ENCODE data around the gene C14orf93. TPM values are rescaled to one million over a fixed set of nuclear protein-coding genes. Genes with fewer than 3 reads are reported as not detected.
"Not testable (repeated sequence)": the region's sequence is repeated elsewhere in the genome, so short reads cannot be mapped to it uniquely, and the experiment has no call there.

Gene C14orf93
- total RNA-seq, 1 donor from 2014 or later: 9.9 TPM

DNA sequence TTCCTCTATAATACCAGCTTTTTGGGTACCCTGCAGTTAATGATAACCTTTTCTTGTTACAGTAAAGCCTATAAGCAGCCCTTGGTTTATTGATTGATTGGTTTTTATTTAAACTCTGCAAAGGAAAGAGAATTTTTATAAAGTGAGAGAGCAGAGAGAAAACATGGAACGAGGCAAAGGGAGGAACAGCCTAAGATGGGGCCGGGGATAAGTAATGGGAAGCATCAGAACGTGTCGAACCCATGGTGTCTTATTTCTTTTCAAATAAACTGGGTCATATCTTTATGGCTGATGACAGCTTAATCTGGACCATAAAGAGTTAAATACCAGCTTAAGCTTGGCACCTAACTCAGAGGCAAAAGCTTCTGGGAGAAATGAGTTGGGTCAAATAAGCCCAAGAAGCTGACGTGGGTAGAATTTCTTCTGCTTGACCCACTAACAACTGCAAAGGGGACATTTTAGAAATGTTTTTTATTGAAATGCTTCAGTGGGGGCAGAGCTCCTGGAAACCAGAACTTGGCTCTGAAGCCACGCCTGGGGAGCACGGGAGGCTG, 12.0 kb upstream of the C14orf93 start:
- Histone ChIP-seq H3K4me1 (ENCODE audit: control insufficient read depth in 3 of 3, insufficient read depth in 3 of 3, low read length in 3 of 3) (no peaks in the 10 kb centered on the region), H3K9ac (ENCODE audit: low read depth in 1 of 3, low read length in 3 of 3) (no peak overlapping the region), H3K27ac (ENCODE audit: low read depth, low read length) (no peak overlapping the region), H3K4me3 (ENCODE audit: low read length in 3 of 3) (no peak overlapping the region), H3K27me3 (ENCODE audit: control insufficient read depth in 3 of 3, insufficient read depth in 3 of 3, low read length in 3 of 3) (no peaks in the 10 kb centered on the region), H3K36me3 (ENCODE audit: control insufficient read depth in 3 of 3, insufficient read depth in 3 of 3, low read length in 3 of 3) (peaks cover 13 to 15% (median 14%) of the 10 kb centered on the region in 3 donors), H3K9me3 (ENCODE audit: control insufficient read depth in 3 of 3, low read length in 3 of 3) (no peaks in the 10 kb centered on the region)

DNA sequence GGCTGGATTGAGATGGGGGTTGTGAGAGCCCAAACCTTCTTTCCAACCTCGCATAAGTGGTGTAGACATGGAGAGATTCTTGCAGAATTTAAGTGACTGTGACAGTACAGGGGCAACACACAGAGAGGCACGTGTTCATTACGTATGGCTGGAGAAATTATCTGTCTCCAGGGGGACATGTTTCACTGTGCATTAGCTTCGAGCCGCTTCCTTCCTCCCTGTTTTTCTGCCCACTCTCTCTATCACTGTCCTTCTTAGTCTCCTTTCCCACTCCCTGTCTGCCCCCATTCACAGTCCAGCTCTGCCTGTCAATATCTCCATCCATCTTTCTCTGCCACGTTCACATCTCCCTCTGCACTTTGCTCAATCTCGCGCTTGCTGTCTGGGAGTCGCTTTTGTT, 11.5 kb upstream of the C14orf93 start:
- no peak overlapping the region for H3K4me3 ChIP-seq (ENCODE audit: low read length in 3 of 3)

DNA sequence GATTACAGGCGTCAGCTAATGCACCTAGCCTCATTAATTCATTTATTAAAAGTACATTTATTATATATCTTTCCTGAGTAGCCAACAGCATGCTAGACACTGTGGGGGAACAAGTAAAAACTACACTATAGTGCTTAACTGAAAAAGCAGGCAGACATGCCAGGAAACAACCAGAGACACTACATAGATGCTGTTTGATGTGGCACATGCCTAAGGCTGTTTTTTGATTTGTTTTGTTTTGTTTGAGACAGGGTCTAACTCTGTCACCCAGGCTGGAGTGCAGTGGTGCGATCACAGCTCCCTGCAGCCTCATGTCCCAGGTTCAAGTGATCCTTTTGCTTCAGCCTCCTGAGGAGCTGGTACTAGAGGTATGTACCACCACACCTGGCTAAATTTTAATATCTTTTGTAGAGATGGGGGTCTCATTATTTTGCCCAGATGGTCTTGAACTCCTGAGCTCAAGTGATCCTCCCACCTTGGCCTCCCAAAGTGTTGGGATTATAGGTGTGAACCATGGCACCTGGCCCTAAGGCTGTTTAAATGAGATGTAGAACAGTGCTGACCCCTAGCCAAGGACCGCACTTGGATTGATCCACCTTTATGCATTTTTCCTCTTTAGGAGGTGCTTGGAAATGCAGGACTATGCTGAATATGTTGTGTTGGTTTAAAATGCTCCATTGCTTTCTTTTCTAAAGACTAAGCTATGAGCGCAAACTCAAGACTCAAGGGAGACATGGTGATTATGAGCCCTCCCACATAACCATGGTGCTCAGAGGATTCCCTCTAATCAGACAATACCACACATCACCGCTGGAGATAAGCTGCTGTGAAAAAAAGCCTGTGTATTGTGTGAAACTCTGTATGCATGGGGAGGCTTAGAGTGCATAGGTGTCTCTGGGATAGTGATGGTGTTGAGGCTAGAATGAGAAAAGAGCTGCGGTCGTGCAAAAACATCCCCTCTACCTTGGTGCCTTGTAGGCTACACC, 10.5 kb upstream of the C14orf93 start:
- H3K27ac ChIP-seq (ENCODE audit: low read depth, low read length): no peak overlapping the region
- H3K9me3 ChIP-seq (ENCODE audit: control insufficient read depth in 3 of 3, low read length in 3 of 3): no peaks in the 10 kb centered on the region
- no peak overlapping the region for H3K9ac ChIP-seq (ENCODE audit: low read depth in 1 of 3, low read length in 3 of 3)
- H3K27me3 ChIP-seq (ENCODE audit: control insufficient read depth in 3 of 3, insufficient read depth in 3 of 3, low read length in 3 of 3): no peaks in the 10 kb centered on the region
- H3K4me1 ChIP-seq (ENCODE audit: control insufficient read depth in 3 of 3, insufficient read depth in 3 of 3, low read length in 3 of 3): no peaks in the 10 kb centered on the region
- H3K36me3 ChIP-seq (ENCODE audit: control insufficient read depth in 3 of 3, insufficient read depth in 3 of 3, low read length in 3 of 3): peaks cover 4 to 8% (median 6%) of the 10 kb centered on the region in 3 donors
- H3K4me3 ChIP-seq (ENCODE audit: low read length in 3 of 3): no peak overlapping the region

More for the DNA sequence above, 11.5 kb upstream of the C14orf93 start:
- no peaks in the 10 kb centered on the region for H3K4me1 ChIP-seq (ENCODE audit: control insufficient read depth in 3 of 3, insufficient read depth in 3 of 3, low read length in 3 of 3)
- peaks cover 13 to 15% (median 14%) of the 10 kb centered on the region in 3 donors for H3K36me3 ChIP-seq (ENCODE audit: control insufficient read depth in 3 of 3, insufficient read depth in 3 of 3, low read length in 3 of 3)
- no peaks in the 10 kb centered on the region for H3K27me3 ChIP-seq (ENCODE audit: control insufficient read depth in 3 of 3, insufficient read depth in 3 of 3, low read length in 3 of 3)
- no peak overlapping the region for H3K27ac ChIP-seq (ENCODE audit: low read depth, low read length)
- no peak overlapping the region for H3K9ac ChIP-seq (ENCODE audit: low read depth in 1 of 3, low read length in 3 of 3)
- H3K9me3 ChIP-seq (ENCODE audit: control insufficient read depth in 3 of 3, low read length in 3 of 3): no peaks in the 10 kb centered on the region

DNA sequence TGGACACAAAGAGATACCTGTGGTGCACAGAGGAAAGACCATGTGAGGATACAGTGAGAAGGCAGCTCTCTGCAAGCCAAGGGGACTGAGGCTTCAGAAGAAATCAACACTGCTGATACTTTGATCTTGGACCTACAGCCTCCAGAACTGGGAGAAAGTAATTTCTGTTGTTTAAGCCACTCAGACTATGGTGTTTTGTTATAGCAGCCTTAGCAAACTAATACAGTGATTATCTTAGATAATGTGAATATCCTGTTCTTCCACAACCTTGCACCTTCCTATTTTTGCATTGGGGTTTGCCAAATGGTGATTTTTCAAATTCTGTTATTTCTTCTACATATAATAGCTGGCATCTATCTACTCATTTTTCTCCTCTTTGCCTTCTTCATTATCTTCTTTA, 8.2 kb upstream of the C14orf93 start:
- H3K9ac ChIP-seq (ENCODE audit: low read depth in 1 of 3, low read length in 3 of 3): no peak overlapping the region
- no peak overlapping the region for H3K27ac ChIP-seq (ENCODE audit: low read depth, low read length)
- no peaks in the 10 kb centered on the region for H3K4me1 ChIP-seq (ENCODE audit: control insufficient read depth in 3 of 3, insufficient read depth in 3 of 3, low read length in 3 of 3)
- no peaks in the 10 kb centered on the region for H3K36me3 ChIP-seq (ENCODE audit: control insufficient read depth in 3 of 3, insufficient read depth in 3 of 3, low read length in 3 of 3)
- no peak overlapping the region for H3K4me3 ChIP-seq (ENCODE audit: low read length in 3 of 3)
- no peaks in the 10 kb centered on the region for H3K9me3 ChIP-seq (ENCODE audit: control insufficient read depth in 3 of 3, low read length in 3 of 3)
- no peaks in the 10 kb centered on the region for H3K27me3 ChIP-seq (ENCODE audit: control insufficient read depth in 3 of 3, insufficient read depth in 3 of 3, low read length in 3 of 3)

DNA sequence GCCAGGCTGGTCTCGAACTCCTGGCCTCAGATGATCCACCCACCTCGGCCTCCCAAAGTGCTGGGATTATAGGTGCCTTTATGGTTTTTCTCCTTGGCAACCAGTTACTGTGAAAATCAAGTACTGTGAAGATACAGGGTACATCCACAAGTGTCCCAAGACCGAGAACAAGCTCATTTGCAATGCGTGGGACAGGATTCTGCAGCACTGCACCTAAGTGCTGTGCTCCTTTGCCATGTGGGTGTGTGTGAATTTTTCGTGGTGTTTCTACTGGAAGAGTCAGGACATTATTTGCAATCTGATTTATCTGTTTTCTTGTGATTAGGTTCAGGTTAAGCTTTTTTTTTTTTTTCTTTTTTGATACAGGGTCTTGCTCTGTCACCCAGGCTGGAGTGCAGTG, 7.1 kb upstream of the C14orf93 start:
- H3K27me3 ChIP-seq (ENCODE audit: control insufficient read depth in 3 of 3, insufficient read depth in 3 of 3, low read length in 3 of 3): no peaks in the 10 kb centered on the region
- no peak overlapping the region for H3K4me3 ChIP-seq (ENCODE audit: low read length in 3 of 3)
- H3K9ac ChIP-seq (ENCODE audit: low read depth in 1 of 3, low read length in 3 of 3): no peak overlapping the region
- no peak overlapping the region for H3K27ac ChIP-seq (ENCODE audit: low read depth, low read length)
- no peaks in the 10 kb centered on the region for H3K9me3 ChIP-seq (ENCODE audit: control insufficient read depth in 3 of 3, low read length in 3 of 3)
- H3K36me3 ChIP-seq (ENCODE audit: control insufficient read depth in 3 of 3, insufficient read depth in 3 of 3, low read length in 3 of 3): no peaks in the 10 kb centered on the region
- H3K4me1 ChIP-seq (ENCODE audit: control insufficient read depth in 3 of 3, insufficient read depth in 3 of 3, low read length in 3 of 3): no peaks in the 10 kb centered on the region

DNA sequence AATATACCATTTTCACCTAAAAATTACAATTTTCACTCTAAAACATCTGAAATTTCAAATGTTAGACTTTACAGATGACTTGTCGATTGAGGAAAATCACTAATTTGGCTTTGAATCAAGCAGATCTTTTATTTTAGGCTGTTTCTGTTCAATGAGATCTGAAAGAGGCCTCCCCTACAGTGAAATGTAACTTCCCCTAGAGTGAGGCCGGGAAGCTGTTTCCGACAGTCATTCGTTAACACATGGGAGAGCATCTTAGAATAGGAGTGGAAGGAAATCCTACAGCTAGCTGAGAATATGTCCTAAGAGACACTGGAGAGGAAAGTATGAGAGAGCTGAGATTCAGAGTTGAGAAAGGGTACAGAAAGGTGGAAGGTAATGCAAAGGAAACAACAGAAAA, 5.7 kb upstream of the C14orf93 start:
- no peaks in the 10 kb centered on the region for H3K36me3 ChIP-seq (ENCODE audit: control insufficient read depth in 3 of 3, insufficient read depth in 3 of 3, low read length in 3 of 3)
- H3K4me3 ChIP-seq (ENCODE audit: low read length in 3 of 3): no peak overlapping the region
- H3K4me1 ChIP-seq (ENCODE audit: control insufficient read depth in 3 of 3, insufficient read depth in 3 of 3, low read length in 3 of 3): no peaks in the 10 kb centered on the region
- H3K27me3 ChIP-seq (ENCODE audit: control insufficient read depth in 3 of 3, insufficient read depth in 3 of 3, low read length in 3 of 3): no peaks in the 10 kb centered on the region
- H3K27ac ChIP-seq (ENCODE audit: low read depth, low read length): no peak overlapping the region
- H3K9ac ChIP-seq (ENCODE audit: low read depth in 1 of 3, low read length in 3 of 3): no peak overlapping the region
- H3K9me3 ChIP-seq (ENCODE audit: control insufficient read depth in 3 of 3, low read length in 3 of 3): no peaks in the 10 kb centered on the region

DNA sequence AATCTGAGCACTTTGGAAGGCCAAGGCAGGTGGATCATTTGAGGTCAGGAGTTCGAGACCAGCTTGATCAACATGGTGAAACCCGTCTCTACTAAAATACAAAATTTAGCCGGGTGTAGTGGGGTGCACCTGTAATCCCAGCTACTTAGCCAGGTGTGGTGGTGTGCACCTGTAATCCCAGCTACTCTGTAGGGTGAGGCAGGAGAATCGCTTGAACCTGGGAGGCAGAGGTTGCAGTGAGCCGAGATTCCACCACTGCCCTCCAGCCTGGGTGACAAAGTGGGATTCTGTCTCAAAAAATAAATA, 3.8 kb upstream of the C14orf93 start:
- H3K4me1 ChIP-seq (ENCODE audit: control insufficient read depth in 3 of 3, insufficient read depth in 3 of 3, low read length in 3 of 3); H3K27me3 ChIP-seq (ENCODE audit: control insufficient read depth in 3 of 3, insufficient read depth in 3 of 3, low read length in 3 of 3); H3K9ac ChIP-seq (ENCODE audit: low read depth in 1 of 3, low read length in 3 of 3); H3K9me3 ChIP-seq (ENCODE audit: control insufficient read depth in 3 of 3, low read length in 3 of 3); H3K4me3 ChIP-seq (ENCODE audit: low read length in 3 of 3); H3K27ac ChIP-seq (ENCODE audit: low read depth, low read length); H3K36me3 ChIP-seq (ENCODE audit: control insufficient read depth in 3 of 3, insufficient read depth in 3 of 3, low read length in 3 of 3): not testable (repeated sequence)

DNA sequence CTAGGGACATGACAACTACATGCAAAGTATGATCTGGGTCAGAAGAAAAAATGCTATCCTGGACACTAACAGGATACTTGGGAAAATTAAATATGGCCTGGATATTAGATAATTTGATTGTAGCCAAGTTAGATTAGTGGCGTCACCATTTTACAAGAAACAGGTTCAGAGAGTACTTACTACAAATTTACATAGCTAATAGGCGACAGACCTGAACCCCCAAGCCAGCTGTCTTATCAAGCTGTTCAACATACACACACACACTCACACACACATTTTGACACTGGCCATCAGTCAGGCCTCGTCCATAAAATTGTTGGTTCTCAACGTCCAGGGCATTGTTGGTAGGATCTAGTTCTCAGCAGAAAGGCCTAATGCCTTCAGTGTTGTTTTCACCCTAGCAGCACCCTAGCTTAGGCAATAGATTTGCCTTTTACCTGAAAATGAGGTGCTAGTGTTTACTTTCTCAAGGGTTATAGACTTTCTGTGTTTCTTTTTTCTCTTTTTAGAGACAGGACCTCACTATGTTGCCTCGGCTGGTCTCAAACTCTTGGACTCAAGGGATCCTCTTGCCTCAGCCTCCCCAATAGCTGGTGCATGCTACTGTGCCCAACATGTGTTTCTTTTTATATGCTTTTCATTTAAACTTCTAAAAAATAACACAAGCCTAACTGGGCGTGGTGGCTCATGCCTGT, 3.3 kb upstream of the C14orf93 start:
- Histone ChIP-seq H3K27ac (ENCODE audit: low read depth, low read length) (no peak overlapping the region), H3K4me3 (ENCODE audit: low read length in 3 of 3) (no peak overlapping the region), H3K9ac (ENCODE audit: low read depth in 1 of 3, low read length in 3 of 3) (no peak overlapping the region), H3K4me1 (ENCODE audit: control insufficient read depth in 3 of 3, insufficient read depth in 3 of 3, low read length in 3 of 3) (peaks cover 0 to 8% (median 5%) of the 10 kb centered on the region in 3 donors), H3K27me3 (ENCODE audit: control insufficient read depth in 3 of 3, insufficient read depth in 3 of 3, low read length in 3 of 3) (no peaks in the 10 kb centered on the region), H3K36me3 (ENCODE audit: control insufficient read depth in 3 of 3, insufficient read depth in 3 of 3, low read length in 3 of 3) (no peaks in the 10 kb centered on the region), H3K9me3 (ENCODE audit: control insufficient read depth in 3 of 3, low read length in 3 of 3) (no peaks in the 10 kb centered on the region)

DNA sequence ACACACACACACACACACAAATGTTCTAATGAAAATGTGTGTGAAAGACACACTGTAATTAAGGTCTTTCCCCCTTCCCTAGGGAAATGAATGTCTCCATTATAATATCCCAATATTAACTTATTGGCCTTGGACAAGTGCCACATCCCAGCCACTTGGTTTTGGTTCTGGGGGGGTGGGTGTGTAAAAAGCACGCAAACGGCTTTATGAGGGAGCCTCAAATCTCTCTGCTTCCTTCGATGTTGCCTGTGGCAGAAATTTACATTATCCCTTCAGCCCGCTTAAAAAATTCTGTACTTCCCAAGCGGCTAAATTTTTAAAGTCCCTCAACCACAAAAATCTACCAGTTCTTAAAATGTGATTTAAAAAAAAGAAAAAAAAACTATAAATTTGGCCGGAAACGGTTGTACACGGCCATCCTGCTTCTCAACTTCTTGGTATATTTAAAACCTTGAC, 432 bp downstream of the C14orf93 start:
- peak overlapping the region; percentile 71 for H3K27ac ChIP-seq (ENCODE audit: low read depth, low read length)
- peak overlapping the region; percentile 36 to 79 (median 65) for H3K9ac ChIP-seq (ENCODE audit: low read depth in 1 of 3, low read length in 3 of 3)
- H3K4me1 ChIP-seq (ENCODE audit: control insufficient read depth in 3 of 3, insufficient read depth in 3 of 3, low read length in 3 of 3): peaks cover 10 to 20% (median 12%) of the 10 kb centered on the region in 3 donors
- H3K4me3 ChIP-seq (ENCODE audit: low read length in 3 of 3): peak overlapping the region; percentile 74 to 85 (median 84)
- no peaks in the 10 kb centered on the region for H3K27me3 ChIP-seq (ENCODE audit: control insufficient read depth in 3 of 3, insufficient read depth in 3 of 3, low read length in 3 of 3)
- H3K9me3 ChIP-seq (ENCODE audit: control insufficient read depth in 3 of 3, low read length in 3 of 3): no peaks in the 10 kb centered on the region
- no peaks in the 10 kb centered on the region for H3K36me3 ChIP-seq (ENCODE audit: control insufficient read depth in 3 of 3, insufficient read depth in 3 of 3, low read length in 3 of 3)

DNA sequence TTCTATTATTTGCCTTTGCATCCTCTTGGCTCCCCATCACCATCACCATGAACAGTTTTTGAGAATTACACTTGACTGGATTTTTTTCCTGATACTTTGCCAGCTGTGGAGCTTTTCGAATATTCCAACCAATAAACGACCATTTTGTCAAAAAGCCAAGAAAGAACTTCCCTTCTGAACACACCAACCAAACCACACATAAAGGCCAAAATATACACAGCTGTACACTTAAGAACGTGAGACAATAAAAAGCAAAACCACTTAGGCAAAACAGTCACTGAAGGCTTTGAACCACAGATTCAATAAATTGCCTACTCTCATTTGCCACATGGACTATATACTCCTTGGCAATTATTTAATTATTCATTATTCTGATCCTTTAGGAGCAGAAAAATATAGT, 1.1 kb downstream of the C14orf93 start:
- Histone ChIP-seq H3K4me3 (ENCODE audit: low read length in 3 of 3) (peak overlapping the region in 1 of 3 donors; percentile 85), H3K9me3 (ENCODE audit: control insufficient read depth in 3 of 3, low read length in 3 of 3) (no peaks in the 10 kb centered on the region), H3K27me3 (ENCODE audit: control insufficient read depth in 3 of 3, insufficient read depth in 3 of 3, low read length in 3 of 3) (no peaks in the 10 kb centered on the region)

More for the DNA sequence above, 1.1 kb downstream of the C14orf93 start:
- Histone ChIP-seq H3K9ac (ENCODE audit: low read depth in 1 of 3, low read length in 3 of 3) (no peak overlapping the region), H3K4me1 (ENCODE audit: control insufficient read depth in 3 of 3, insufficient read depth in 3 of 3, low read length in 3 of 3) (peaks cover 10 to 20% (median 12%) of the 10 kb centered on the region in 3 donors), H3K27ac (ENCODE audit: low read depth, low read length) (no peak overlapping the region), H3K36me3 (ENCODE audit: control insufficient read depth in 3 of 3, insufficient read depth in 3 of 3, low read length in 3 of 3) (no peaks in the 10 kb centered on the region)
